ENCODE data around the gene PTDSS2.

PTDSS2 gene

GRCh38 chr11:488579-488978, 38.5 kb downstream of the PTDSS2 start:
- no peak overlapping the region for H3K4me3 ChIP-seq (ENCODE audit: low read depth, low read length)
- no peak for DNase-seq (ENCODE audit: low read depth)
- TF ChIP-seq MYC (IDR thresholded peaks at IDR 0.05; ENCODE audit: low read depth, low read length) = no peak
- TF ChIP-seq POLR2A (IDR thresholded peaks at IDR 0.05; ENCODE audit: extremely low read depth, insufficient read length) = no peak
- TF ChIP-seq CTCF (IDR thresholded peaks at IDR 0.05; ENCODE audit: low read depth, low read length) = no peak
- TF ChIP-seq MAX (IDR thresholded peaks at IDR 0.05; ENCODE audit: low read depth, low read length) = no peak

GRCh38 chr11:488992-489391, 38.9 kb downstream of the PTDSS2 start:
- no peak for DNase-seq (ENCODE audit: low read depth)
- TF ChIP-seq POLR2A (IDR thresholded peaks at IDR 0.05; ENCODE audit: extremely low read depth, insufficient read length) (no peak), MAX (IDR thresholded peaks at IDR 0.05; ENCODE audit: low read depth, low read length) (no peak), MYC (IDR thresholded peaks at IDR 0.05; ENCODE audit: low read depth, low read length) (no peak), CTCF (IDR thresholded peaks at IDR 0.05; ENCODE audit: low read depth, low read length) (no peak)
- H3K4me3 ChIP-seq (ENCODE audit: low read depth, low read length) = no peak overlapping the region

- TF ChIP-seq CTCF (IDR thresholded peaks at IDR 0.05; ENCODE audit: low read depth, low read length) (no peak), MYC (IDR thresholded peaks at IDR 0.05; ENCODE audit: low read depth, low read length) (no peak), MAX (IDR thresholded peaks at IDR 0.05; ENCODE audit: low read depth, low read length) (no peak), POLR2A (IDR thresholded peaks at IDR 0.05; ENCODE audit: extremely low read depth, insufficient read length) (no peak)
- no peak for DNase-seq (ENCODE audit: low read depth)
- H3K4me3 ChIP-seq (ENCODE audit: low read depth, low read length) = no peak overlapping the region
Measured at GRCh38 chr11:489610-490185, 39.6 kb downstream of the PTDSS2 start.

GRCh38 chr11:490186-490929, 40.3 kb downstream of the PTDSS2 start:
- TF ChIP-seq MAX (IDR thresholded peaks at IDR 0.05; ENCODE audit: low read depth, low read length) (no peak), POLR2A (IDR thresholded peaks at IDR 0.05; ENCODE audit: extremely low read depth, insufficient read length) (no peak), MYC (IDR thresholded peaks at IDR 0.05; ENCODE audit: low read depth, low read length) (no peak), CTCF (IDR thresholded peaks at IDR 0.05; ENCODE audit: low read depth, low read length) (no peak)
- no peak for DNase-seq (ENCODE audit: low read depth)
- H3K4me3 ChIP-seq (ENCODE audit: low read depth, low read length) = no peak overlapping the region

- H3K4me3 ChIP-seq (ENCODE audit: low read depth, low read length) = no peak overlapping the region
- no peak for DNase-seq (ENCODE audit: low read depth)
- TF ChIP-seq POLR2A (IDR thresholded peaks at IDR 0.05; ENCODE audit: extremely low read depth, insufficient read length) (no peak), MYC (IDR thresholded peaks at IDR 0.05; ENCODE audit: low read depth, low read length) (no peak), MAX (IDR thresholded peaks at IDR 0.05; ENCODE audit: low read depth, low read length) (no peak), CTCF (IDR thresholded peaks at IDR 0.05; ENCODE audit: low read depth, low read length) (no peak)
Measured at GRCh38 chr11:490930-491260, 40.8 kb downstream of the PTDSS2 start.

All from NB4 (cell line).